Nephron (organoid): ENCODE measurements around the gene ZNF41.

Experiments
- H3K27ac Mint-ChIP-seq, 3 experiments: 2 replicates each; pipeline ENCODE4 v1.8.0; 2020; ENCODE audit warnings: mixed read lengths in 3 of 3, mild to moderate bottlenecking in 2 of 3, moderate library complexity in 1 of 3
- H3K27me3 Mint-ChIP-seq: 2 replicates; pipeline ENCODE4 v1.8.0; 2021; ENCODE audit warnings: low read depth, mild to moderate bottlenecking, moderate library complexity, mixed read lengths
- H3K36me3 Mint-ChIP-seq: 2 replicates; pipeline ENCODE4 v1.8.0; 2020; ENCODE audit warnings: low read depth, mixed read lengths
- H3K4me1 Mint-ChIP-seq: 2 replicates; pipeline ENCODE4 v1.8.0; 2020; ENCODE audit warnings: mixed read lengths
- H3K4me3 Mint-ChIP-seq, 3 experiments: 2 replicates each; pipeline ENCODE4 v1.8.0; 2020; ENCODE audit warnings: mild to moderate bottlenecking in 3 of 3, mixed read lengths in 3 of 3, moderate library complexity in 2 of 3
- H3K9me3 Mint-ChIP-seq: 2 replicates; pipeline ENCODE4 v1.8.0; 2020; ENCODE audit warnings: mixed read lengths
- TF ChIP-seq, protein P1 (sequence below), 3 experiments: fragments of 200-600 bp; sonication (generic); IDR thresholded peaks; one replicate each; pipeline ENCODE4 v1.5.0; 2021; ENCODE audit warnings: antibody characterized with exemption in 3 of 3; ENCODE audit not compliant: unreplicated experiment in 3 of 3

The ZNF41 gene

DNA sequence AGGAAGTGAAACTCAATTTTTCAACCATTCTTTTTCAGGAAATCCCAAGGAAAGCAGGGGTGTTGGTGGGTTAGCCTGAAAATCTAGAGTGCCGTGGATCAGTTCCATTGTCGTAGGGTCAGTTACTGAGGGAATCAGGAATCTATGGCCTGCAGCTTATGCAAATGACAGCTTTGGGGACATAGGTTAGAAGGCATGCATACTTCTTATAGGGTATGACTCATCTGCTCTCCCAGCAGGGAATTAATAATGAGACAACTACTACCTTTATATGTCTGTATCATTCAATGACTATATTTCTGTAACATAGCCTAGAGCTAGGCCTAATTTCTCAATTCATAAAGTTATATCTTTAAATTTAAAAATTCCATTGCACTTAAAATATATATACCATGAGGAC, 36.6 kb downstream of the ZNF41 start:
- H3K9me3 Mint-ChIP-seq, result peaks cover 68% of the 10 kb centered on the region
- no peaks in the 10 kb centered on the region for H3K27me3 Mint-ChIP-seq
- H3K27ac Mint-ChIP-seq, result no peak overlapping the region
- no peak overlapping the region for H3K4me3 Mint-ChIP-seq
- H3K4me1 Mint-ChIP-seq, result no peaks in the 10 kb centered on the region
- peaks cover 68% of the 10 kb centered on the region for H3K36me3 Mint-ChIP-seq
- TF ChIP-seq, protein P1, sequence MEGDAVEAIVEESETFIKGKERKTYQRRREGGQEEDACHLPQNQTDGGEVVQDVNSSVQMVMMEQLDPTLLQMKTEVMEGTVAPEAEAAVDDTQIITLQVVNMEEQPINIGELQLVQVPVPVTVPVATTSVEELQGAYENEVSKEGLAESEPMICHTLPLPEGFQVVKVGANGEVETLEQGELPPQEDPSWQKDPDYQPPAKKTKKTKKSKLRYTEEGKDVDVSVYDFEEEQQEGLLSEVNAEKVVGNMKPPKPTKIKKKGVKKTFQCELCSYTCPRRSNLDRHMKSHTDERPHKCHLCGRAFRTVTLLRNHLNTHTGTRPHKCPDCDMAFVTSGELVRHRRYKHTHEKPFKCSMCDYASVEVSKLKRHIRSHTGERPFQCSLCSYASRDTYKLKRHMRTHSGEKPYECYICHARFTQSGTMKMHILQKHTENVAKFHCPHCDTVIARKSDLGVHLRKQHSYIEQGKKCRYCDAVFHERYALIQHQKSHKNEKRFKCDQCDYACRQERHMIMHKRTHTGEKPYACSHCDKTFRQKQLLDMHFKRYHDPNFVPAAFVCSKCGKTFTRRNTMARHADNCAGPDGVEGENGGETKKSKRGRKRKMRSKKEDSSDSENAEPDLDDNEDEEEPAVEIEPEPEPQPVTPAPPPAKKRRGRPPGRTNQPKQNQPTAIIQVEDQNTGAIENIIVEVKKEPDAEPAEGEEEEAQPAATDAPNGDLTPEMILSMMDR (IDR thresholded peaks at IDR 0.05; ENCODE audit: unreplicated experiment in 3 of 3), result no peak

DNA sequence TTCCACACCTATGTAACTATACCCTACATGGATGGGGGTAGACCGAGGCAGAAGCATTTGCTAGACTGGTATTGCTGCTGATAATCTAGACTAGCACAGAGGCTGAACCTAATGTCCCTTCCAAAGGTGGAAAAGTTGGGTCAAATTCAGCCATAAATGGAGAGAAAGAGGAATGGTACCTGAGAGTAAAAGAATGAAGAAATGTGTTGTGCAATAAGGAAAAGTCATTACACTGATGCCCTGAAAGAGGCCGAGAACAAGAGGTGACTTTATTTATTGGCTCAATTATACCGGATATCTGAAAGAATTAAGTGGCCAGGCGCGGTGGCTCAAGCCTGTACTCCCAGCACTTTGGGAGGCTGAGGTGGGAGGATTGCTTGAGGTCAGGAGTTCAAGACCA, 52.1 kb downstream of the ZNF41 start:
- Mint-ChIP-seq H3K4me3 (no peak overlapping the region), H3K36me3 (peaks cover 3% of the 10 kb centered on the region), H3K27me3 (no peaks in the 10 kb centered on the region), H3K27ac (no peak overlapping the region), H3K9me3 (peaks cover 18% of the 10 kb centered on the region), H3K4me1 (no peaks in the 10 kb centered on the region)
- TF ChIP-seq, protein P1 (IDR thresholded peaks at IDR 0.05; ENCODE audit: unreplicated experiment in 3 of 3), result no peak

DNA sequence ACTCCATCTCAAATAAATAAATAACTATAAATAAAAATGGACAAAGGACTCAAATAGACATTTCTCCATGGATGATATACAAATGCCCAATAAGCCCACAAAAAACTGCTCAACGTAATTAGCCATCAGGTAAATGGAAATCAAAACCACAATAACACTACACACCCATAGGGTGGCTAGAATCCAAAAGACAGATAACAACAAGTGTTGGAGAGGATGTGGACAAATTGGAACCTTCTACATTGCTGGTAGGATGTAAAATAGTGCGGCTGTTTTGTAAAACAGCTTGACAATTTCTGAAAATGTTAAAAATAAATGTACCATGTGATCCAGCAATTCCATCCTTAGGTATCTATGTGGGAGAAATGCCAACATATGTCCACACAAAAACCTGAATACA, 60.6 kb downstream of the ZNF41 start:
- H3K27me3 Mint-ChIP-seq, result no peaks in the 10 kb centered on the region

DNA sequence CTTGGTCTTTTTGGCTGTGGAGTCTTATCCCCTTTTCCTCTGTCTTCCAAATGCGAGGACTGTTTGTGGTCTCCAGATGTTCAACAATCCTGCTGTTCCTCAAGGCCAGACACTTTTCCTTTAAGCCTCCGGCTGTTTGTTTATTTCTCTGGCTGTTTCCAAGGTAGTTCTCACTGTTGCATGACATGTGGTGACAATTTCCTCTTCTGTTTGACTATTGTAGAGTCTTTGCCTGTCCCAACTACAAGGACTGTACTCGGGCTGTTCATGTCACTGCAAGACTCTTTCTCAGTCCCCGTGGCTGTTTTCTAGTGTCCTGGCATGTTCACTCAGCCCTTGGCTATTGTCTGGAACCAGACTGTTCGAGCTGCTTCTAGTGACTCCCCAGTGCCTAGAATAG, 62.1 kb downstream of the ZNF41 start:
- peaks cover 43% of the 10 kb centered on the region for H3K9me3 Mint-ChIP-seq
- no peak overlapping the region for H3K27ac Mint-ChIP-seq
- peaks cover 16% of the 10 kb centered on the region for H3K36me3 Mint-ChIP-seq
- no peak overlapping the region for H3K4me3 Mint-ChIP-seq
- no peaks in the 10 kb centered on the region for H3K4me1 Mint-ChIP-seq
- TF ChIP-seq, protein P1 (IDR thresholded peaks at IDR 0.05; ENCODE audit: unreplicated experiment in 3 of 3), result no peak
- no peaks in the 10 kb centered on the region for H3K27me3 Mint-ChIP-seq

More for the DNA sequence above, 60.6 kb downstream of the ZNF41 start:
- Mint-ChIP-seq H3K36me3 (peaks cover 8% of the 10 kb centered on the region), H3K27ac (no peak overlapping the region), H3K4me1 (no peaks in the 10 kb centered on the region), H3K9me3 (peaks cover 42% of the 10 kb centered on the region), H3K4me3 (no peak overlapping the region)
- TF ChIP-seq, protein P1 (IDR thresholded peaks at IDR 0.05; ENCODE audit: unreplicated experiment in 3 of 3), result no peak

DNA sequence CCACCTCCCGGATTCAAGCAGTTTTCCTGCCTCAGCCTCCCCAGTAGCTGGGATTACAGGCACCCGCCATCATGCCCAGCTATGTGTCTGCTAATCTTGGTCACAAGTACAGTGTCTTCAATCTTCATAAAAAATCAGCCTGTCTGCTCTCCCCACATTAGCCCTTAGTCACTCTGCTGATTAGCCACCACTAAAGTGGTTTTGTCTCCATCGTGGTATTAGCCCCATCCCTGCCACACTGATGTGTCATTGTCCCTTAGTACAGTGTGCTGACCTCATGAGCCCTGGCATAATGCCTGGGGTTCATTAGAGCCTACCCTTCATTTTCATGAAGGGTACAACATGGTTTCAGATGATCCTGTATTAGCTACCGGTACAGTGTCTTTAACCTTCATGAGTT, 62.8 kb downstream of the ZNF41 start:
- H3K27me3 Mint-ChIP-seq, result no peaks in the 10 kb centered on the region
- H3K9me3 Mint-ChIP-seq, result peaks cover 41% of the 10 kb centered on the region
- H3K27ac Mint-ChIP-seq, result no peak overlapping the region
- no peak overlapping the region for H3K4me3 Mint-ChIP-seq
- no peaks in the 10 kb centered on the region for H3K4me1 Mint-ChIP-seq
- H3K36me3 Mint-ChIP-seq, result peaks cover 18% of the 10 kb centered on the region
- TF ChIP-seq, protein P1 (IDR thresholded peaks at IDR 0.05; ENCODE audit: unreplicated experiment in 3 of 3), result no peak

DNA sequence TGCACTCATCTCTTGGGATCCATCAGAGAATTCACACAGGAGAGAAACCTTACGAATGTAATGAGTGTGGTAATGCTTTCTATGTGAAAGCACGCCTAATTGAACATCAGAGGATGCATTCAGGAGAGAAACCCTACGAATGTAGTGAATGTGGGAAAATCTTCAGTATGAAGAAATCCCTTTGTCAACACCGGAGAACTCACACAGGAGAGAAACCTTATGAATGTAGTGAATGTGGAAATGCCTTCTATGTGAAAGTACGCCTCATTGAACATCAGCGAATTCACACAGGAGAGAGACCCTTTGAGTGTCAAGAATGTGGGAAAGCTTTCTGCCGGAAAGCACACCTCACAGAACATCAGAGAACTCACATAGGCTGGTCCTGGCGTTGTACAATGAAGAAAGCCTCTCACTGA, 69.8 kb downstream of the ZNF41 start:
- H3K9me3 Mint-ChIP-seq, result peaks cover 52% of the 10 kb centered on the region
- H3K4me1 Mint-ChIP-seq, result no peaks in the 10 kb centered on the region
- TF ChIP-seq, protein P1 (IDR thresholded peaks at IDR 0.05; ENCODE audit: unreplicated experiment in 3 of 3), result no peak
- H3K27ac Mint-ChIP-seq, result no peak overlapping the region
- H3K36me3 Mint-ChIP-seq, result peaks cover 53% of the 10 kb centered on the region
- no peaks in the 10 kb centered on the region for H3K27me3 Mint-ChIP-seq
- no peak overlapping the region for H3K4me3 Mint-ChIP-seq
